HG03520 (cell line): ENCODE data around the gene RAE1.

Experiments used
- ATAC-seq: cut with Tn5 transposase; IDR thresholded peaks from one replicate; pipeline ENCODE4 v1.9.1; 2021; ENCODE audit warnings: mild to moderate bottlenecking, moderate library complexity; ENCODE audit not compliant: unreplicated experiment

Gene RAE1

DNA sequence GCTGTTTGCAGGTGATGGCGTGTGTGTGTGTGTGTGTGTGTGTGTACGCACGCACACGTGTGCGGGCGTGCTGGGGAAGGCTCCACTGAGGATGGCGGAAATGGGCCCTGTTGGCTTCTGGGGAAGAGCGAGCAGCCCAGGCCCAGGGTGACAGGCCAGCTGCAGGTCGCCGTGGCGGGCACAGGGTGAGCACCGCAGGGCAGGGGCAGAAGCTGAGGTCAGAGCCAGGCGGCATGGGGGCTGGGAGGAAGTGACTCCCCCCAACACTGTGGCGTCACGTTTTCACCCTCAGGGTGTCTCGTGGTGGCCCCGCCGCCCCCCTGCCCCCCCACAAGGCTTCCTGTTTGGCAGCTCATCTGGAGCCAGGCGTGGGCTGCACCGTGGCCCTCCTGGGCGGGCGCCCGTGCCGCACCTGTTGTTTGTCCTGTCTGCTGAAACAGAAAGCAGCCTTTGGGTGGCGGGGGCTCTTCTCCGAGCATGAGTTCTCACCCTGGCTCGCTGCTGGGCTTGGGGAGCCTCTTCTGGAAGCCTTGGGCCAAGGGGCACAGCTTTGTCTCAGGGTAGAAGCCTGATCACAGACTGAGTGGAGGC, 47.3 kb downstream of the RAE1 start:
- peak; percentile 55 for ATAC-seq

DNA sequence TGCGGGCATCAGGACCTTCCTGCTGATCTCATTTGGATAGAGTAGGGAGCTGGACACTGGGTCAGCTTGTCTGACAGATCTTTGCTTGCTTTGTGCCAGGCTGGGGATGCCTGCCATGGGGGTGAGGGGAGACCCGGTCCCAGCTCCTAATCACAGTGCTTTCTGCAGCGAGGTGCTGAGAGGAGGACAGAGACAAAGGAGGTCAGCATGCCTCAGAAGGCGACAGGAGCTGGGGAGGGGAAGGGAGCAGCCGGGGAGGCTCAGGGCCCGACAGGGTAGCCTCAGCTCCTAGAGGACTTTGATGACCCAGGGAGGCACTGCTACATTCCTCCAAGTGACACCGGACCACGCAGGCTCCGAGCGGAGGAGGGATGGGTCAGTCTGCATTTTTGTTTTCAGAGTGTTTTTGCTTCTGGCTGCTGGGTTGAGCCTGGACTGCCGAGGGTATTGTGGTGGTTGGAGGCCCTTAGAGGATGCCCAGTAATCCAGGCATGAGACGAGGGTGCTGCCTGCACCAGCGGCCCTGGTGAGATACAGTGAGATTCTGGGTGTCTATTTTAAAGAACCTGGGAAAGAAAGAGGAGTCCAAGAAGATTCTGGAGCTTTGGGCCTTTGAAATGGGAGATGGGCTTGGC, 48.0 kb downstream of the RAE1 start:
- ATAC-seq: no peak

DNA sequence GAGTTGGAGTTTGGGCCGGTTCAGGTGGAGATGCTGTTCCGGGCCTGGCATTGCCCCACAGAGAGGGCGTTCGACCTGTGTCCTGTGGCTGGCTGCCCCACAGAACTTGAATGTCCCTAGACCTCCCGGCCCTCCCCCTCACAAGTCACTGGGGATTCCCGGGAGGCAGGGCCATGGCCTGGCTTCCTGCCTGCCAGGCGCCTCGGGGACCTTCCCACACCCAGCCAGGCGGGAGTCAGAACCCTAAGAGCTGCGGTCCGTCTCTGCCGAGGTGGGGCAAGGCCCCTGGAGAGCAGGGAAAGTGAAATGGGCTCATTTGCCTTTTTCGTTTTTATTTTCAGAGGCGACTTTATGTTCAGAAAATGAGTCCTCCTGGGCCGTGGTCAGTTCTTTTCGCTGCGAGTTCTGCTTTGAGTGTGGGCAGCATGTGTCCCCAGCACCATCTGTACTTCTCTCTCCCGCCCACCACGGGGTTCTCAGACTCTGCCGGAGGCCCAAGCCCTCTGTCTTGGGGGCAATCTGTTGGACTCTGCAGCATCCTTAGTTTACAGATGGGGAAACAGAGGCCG, 48.6 kb downstream of the RAE1 start:
- peak; percentile 29 for ATAC-seq

DNA sequence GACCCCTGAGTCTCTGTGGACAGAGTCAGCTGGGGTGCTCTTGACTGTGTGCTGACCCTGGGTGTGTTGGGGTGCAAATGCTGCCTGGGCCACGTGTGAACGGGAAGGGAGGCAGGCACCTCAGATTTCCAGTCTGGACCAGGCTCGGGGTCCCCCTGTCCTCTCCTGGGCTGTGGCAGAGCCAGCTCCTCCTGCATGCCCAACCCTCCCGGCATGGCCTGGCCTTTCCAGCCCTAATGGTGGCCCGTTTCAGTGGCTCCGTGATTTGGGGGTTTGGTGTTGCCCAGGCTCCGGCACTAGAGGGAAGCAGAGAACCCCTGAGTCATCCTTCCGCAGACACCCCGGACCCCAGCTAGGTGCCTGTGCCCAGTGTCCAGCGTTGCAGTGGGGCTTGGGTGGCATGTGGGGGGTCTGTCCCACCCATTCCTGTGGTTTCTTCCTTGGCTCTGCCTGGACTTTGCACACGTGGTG, 49.2 kb downstream of the RAE1 start:
- ATAC-seq: no peak

GRCh38 chr20:57400821-57401564, 49.9 kb downstream of the RAE1 start:
- no peak for ATAC-seq

DNA sequence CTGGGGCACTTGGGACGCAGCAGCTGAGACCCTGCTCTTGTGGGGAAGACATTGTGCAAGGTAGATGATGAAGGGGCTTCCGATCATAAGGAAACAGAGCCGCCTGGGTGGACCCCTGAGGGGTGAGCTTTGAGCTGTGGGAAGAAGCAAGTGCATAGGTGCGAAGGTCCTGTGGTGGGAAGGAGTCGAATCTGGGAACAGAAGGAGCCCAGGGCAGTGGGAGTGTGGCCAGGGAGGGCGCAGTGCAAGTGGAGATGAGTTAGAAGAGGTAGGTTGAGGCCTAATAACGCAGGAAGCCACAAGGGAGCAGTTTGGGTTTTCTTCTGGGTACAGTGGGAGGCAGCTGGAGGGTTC, 50.5 kb downstream of the RAE1 start:
- no peak for ATAC-seq

DNA sequence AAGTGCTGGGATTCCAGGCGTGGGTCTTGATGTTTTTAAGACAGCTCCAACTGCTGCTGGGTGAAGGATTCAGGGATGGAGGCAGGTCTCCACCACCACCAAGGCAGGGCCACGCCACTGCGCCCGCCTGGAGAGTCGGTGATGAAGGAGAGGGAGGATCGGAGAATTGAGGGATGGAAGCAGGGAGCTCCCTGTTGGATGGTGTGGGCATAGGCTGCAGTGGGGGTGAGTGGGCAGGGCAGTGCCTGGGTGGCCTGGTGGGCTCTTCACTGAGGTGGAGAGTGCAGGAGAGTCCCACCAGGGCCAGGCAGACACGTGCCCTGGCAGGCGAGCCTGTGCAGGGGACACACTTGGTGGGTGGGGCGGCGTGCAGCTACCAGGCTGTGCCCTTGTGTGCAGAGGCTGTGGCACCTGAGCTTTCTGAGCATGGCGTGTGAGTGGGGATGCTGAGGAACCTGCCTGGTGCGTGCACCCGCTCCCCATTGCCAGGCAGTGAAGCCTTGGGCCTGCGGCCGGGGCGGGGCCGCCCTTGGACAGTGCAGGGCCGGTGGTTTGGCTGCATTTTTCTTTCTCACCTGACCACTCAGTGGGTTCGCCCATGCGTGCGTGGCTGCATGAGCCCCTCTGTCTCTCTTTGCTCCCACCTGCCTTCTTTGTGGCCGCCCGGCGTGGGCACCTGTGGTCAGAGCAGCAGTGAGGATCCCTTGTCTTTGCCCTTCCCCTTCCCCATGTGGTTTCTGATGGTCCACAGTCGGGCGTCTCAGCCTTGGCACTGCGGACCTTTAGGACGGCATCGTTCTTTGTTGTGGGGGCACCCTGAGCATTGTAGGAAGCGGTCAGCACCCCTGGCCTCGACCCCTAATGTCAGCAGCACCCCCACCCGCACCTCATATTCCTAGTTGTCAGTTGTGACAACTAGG, 51.4 kb downstream of the RAE1 start:
- ATAC-seq: no peak

GRCh38 chr20:57403216-57403615, 52.2 kb downstream of the RAE1 start:
- no peak for ATAC-seq

DNA sequence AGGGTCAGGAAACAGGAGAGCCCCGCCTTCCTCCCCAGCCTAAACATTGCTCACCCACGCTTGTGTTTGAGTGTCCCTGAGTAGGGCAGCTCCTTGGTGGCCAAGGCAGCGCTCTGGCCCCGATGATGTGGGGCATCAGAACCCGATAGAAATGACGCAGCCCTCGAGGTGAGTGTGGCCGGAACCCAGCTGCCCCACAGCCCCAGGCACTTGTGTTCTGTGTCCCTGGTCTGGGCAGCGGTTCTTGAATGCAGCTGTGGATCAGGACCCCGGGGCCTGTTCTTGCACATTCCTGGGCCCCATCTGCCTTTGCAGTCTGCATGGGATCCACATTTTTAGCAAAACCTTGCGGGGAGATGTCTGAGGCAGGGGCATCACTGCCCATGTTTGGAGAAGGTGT, 53.0 kb downstream of the RAE1 start:
- ATAC-seq: no peak

GRCh38 chr20:57404419-57405072, 53.5 kb downstream of the RAE1 start:
- ATAC-seq: no peak

DNA sequence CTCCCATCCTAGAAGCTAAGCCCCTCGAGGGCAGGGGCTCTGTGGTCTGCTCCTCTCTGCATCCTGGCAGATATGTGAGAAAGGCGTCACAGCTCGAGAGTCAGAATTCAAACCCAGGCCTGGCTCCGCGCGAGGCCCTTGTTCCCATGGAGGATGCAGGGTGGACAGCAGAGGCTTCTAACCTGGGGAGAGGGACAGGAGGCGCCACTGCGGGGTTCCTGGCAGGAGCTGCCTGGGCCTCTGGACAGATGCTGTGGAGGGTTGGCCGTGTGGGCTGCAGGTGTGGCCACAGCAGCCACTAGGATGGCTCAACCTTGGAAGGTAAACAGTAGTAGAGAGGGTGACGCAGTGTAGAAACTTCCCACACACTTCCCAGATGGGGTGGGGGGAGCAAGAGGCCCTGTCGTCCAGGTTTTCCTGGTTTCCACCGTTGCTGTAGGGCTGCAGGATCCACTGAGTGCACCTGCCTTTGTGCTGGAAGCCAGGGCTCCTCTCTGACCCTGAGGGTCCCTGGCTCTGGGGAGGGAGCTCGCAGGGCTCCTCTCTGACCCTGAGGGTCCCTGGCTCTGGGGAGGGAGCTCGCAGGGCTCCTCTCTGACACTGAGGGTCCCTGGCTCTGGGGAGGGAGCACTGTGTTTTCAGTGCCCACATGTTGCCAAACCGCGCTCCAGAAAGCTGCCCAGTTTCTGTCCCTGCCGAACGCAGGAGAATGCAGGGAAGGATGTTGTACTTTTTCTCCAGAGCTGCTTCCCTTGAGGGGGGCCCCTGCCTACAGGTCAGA, 54.4 kb downstream of the RAE1 start:
- no peak for ATAC-seq

- ATAC-seq: no peak
Measured at GRCh38 chr20:57407541-57407956, 56.5 kb downstream of the RAE1 start.

GRCh38 chr20:57408131-57408530, 57.1 kb downstream of the RAE1 start:
- no peak for ATAC-seq

DNA sequence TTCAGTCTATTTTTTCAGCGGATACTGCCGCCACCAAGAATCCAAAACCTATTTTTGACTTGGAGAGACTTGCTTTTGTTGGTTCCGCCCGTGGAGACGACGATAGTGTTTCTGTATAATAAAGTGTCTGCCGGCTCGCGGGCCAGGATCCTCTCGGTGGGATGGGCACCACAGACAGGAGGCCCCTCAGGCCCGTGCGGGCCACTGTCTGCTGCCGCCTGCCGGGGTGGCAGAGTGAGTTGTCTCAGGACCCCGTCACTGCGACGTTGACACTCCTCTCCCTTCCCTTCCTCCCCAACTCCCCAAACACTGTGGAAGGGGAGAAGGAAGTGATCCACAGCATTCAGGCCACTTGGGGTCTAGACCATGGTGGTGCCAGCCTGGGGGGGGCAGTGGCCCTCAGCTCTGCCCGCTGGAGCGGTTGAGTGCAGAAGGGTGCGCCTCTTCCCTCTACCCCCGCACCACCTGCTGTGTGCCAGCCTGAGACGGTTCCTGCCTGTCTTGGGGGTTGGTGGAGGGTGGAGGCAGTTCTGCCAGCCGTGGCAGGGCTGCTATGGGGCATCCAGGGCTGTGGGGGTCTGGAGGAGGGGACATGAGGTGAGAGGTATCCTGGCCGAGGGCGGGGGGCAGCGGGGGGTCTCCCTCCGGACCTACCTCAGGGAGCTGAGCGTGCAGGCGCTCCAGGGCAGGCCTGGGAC, 57.6 kb downstream of the RAE1 start:
- no peak for ATAC-seq

DNA sequence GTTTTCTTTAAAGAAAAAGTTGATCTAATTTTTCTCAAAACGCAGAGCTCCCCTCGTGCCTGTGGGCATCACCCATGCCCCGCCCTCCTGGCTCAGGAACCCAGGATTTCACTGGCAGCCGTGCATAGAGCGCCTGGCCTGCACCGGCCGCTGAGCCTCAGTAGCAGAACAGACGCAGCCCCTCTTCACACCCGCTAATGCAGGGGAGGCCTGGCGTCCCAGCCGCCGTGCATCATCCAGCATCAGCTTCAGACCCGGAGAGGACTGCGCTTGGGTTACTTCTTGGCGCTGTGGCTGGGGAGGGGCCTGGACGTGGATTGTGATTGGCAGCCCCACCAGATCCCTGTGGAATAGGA, 58.2 kb downstream of the RAE1 start:
- ATAC-seq: no peak

DNA sequence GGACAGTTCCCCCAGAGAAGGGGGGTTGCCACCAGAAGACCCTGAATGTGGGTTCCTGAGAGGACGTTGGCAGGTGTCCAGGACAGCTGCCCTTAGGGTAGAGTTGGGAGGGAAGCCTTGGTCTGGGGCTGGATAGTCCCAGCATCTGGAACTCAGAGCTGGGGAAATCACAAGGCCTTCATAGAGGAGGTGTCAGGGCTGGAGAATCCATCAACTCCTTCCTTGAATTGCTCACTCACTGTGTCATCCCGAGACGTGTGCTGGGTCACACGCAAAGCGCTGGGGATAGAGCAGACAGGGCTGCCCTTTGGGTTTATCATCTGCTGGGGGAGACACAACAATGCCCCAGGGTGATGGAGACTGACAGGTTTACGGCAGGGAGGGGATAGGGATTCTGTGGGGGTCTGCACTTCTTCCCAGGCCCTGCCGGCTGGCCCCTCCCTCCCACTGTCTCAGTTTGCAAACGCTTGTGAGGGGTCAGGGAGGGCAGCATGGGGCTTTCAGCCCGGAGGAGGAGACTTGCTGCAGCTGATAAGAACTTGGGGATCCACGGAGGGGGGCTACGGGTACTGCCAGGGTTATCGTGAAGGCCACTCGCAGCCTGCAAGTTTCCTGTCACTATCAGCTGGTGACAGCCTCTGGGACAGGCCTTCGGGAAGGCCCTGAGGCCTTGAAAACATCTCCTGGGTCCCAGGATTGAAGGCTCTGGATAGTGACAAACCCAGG, 58.8 kb downstream of the RAE1 start:
- no peak for ATAC-seq

GRCh38 chr20:57410398-57410920, 59.4 kb downstream of the RAE1 start:
- ATAC-seq: no peak

- ATAC-seq: no peak
Measured at GRCh38 chr20:57410924-57411323, 59.9 kb downstream of the RAE1 start.
